ENCODE data around the gene S100A3. TPM values are rescaled to one million over a fixed set of nuclear protein-coding genes. Genes with fewer than 3 reads are reported as not detected.

Gene S100A3
- total and polyA plus RNA-seq, 2 of the 13 experiments (the other 11 are each of a cell fraction or from before 2014, with no cell fraction given), result 2.5 to 4.5 TPM

GRCh38 chr1:153545067-153546055, 3.7 kb downstream of the S100A3 start, which contains the start of gene S100A4 (continued):
- TF ChIP-seq ZBTB10 (CRISPR knock-in tag; IDR thresholded peaks at IDR 0.05; ENCODE audit: borderline replicate concordance) (no peak), ZNF639 (CRISPR knock-in tag; conservative IDR thresholded peaks at IDR 0.05) (no peak), ZNF224 (CRISPR knock-in tag; IDR thresholded peaks at IDR 0.05) (no peak), PCBP2 (optimal IDR thresholded peaks at IDR 0.05; ENCODE audit: low read depth, low read length, poor library complexity, severe bottlenecking) (no peak), ZFP41 (CRISPR knock-in tag; IDR thresholded peaks at IDR 0.05; ENCODE audit: borderline replicate concordance) (no peak), JDP2 (CRISPR knock-in tag; IDR thresholded peaks at IDR 0.05; ENCODE audit: borderline replicate concordance) (no peak), HOXA5 (CRISPR knock-in tag; IDR thresholded peaks at IDR 0.05) (no peak), E2F1 (CRISPR knock-in tag; IDR thresholded peaks at IDR 0.05) (no peak), DBP (CRISPR knock-in tag; IDR thresholded peaks at IDR 0.05; ENCODE audit: not compliant biosample characterization) (no peak), KIAA2018 (CRISPR knock-in tag; IDR thresholded peaks at IDR 0.05; ENCODE audit: borderline replicate concordance) (no peak), KLF6 (CRISPR knock-in tag; IDR thresholded peaks at IDR 0.05) (no peak), ATAD3A (CRISPR knock-in tag; IDR thresholded peaks at IDR 0.05) (no peak)

All from HepG2 (cell line).